B cell (primary cell): ENCODE results near the gene NAT14.

Source experiments
- EZH2 ChIP-seq: IDR thresholded peaks from 2 replicates; pipeline ENCODE4 v1.6.1; 2012; ENCODE audit warnings: borderline replicate concordance, low read depth, mild to moderate bottlenecking, moderate library complexity, low read length; ENCODE audit not compliant: insufficient read depth, poor library complexity, severe bottlenecking
- TF ChIP-seq, protein P1 (sequence below): fragments of 200-600 bp; IDR thresholded peaks from one replicate; pipeline ENCODE4 v1.8.0; 2022; ENCODE audit warnings: antibody characterized with exemption, mild to moderate bottlenecking

DNA sequence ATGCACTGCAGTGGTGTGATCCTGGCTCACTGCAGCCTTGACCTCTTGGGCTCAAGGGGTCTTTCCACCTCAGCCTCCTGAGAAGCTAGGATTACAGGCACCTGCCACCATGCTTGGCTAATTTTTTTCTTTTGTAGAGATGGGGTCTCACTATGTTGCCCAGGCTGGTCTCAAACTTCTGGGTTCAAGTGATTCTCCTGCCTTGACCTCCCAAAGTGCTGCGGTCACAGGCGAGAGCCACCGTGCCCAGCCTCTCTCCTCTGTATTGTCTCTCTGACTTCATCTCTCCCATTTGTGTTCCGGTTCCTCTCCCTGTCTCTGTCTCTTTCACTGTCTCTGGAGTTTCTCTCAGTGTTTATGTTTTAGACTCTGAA is 18.8 kb upstream of the NAT14 start:
- TF ChIP-seq, protein P1, sequence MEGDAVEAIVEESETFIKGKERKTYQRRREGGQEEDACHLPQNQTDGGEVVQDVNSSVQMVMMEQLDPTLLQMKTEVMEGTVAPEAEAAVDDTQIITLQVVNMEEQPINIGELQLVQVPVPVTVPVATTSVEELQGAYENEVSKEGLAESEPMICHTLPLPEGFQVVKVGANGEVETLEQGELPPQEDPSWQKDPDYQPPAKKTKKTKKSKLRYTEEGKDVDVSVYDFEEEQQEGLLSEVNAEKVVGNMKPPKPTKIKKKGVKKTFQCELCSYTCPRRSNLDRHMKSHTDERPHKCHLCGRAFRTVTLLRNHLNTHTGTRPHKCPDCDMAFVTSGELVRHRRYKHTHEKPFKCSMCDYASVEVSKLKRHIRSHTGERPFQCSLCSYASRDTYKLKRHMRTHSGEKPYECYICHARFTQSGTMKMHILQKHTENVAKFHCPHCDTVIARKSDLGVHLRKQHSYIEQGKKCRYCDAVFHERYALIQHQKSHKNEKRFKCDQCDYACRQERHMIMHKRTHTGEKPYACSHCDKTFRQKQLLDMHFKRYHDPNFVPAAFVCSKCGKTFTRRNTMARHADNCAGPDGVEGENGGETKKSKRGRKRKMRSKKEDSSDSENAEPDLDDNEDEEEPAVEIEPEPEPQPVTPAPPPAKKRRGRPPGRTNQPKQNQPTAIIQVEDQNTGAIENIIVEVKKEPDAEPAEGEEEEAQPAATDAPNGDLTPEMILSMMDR, result no peak
- no peak for TF ChIP-seq EZH2
